Endothelial cell of umbilical vein (primary cell): ENCODE measurements around the gene SORCS2. TPM values are rescaled to one million over a fixed set of nuclear protein-coding genes. Genes with fewer than 3 reads are reported as not detected.

Source experiments
- BruUV-seq: library from RNA; stranded (reverse); fragments of 400-500 nt; replicated peaks from 2 replicates; lab custom pipeline; 2021; lab: Mats Ljungman, UMichigan
- CTCF ChIA-PET: fragments of 300-600, 350-600 bp; sonication (Branson Sonifier 250); formaldehyde crosslinking; loops from one replicate; lab custom pipeline; 2021; ENCODE audit warnings: antibody characterized with exemption, inconsistent platforms; lab: Charles Lee
- POLR2A ChIA-PET: fragments of 300-600, 350-600 bp; sonication (Branson Sonifier 250); formaldehyde crosslinking; loops from one replicate; lab custom pipeline; 2021; ENCODE audit warnings: antibody characterized with exemption, inconsistent platforms; lab: Charles Lee
- DNase-seq: peaks from one replicate; pipeline ENCODE4 v3.0.0-alpha.2; 2011; ENCODE audit warnings: low read depth, low spot score
- FAIRE-seq: peaks from 2 replicates; lab custom pipeline; 2011; peaks lifted over from hg19 to GRCh38; lab: Jason Lieb, UNC
- H2AFZ ChIP-seq: 2 replicates; pipeline ENCODE4 v1.6.0; 2012; ENCODE audit warnings: low read depth, low read length, control low read depth, inconsistent platforms
- H3K27ac ChIP-seq: 2 replicates; pipeline ENCODE4 v1.5.1; 2011; ENCODE audit warnings: low read depth, mild to moderate bottlenecking, control low read depth, low read length, moderate library complexity; ENCODE audit not compliant: insufficient read depth
- H3K27me3 ChIP-seq, 2 experiments: 2 replicates each; pipeline versions ENCODE4 v1.6.0 to v1.6.1; 2011; ENCODE audit warnings: low read length in 2 of 2, mixed read lengths in 1 of 2; ENCODE audit not compliant: control insufficient read depth in 2 of 2, insufficient read depth in 2 of 2
- H3K36me3 ChIP-seq, 2 experiments: 2 replicates in 1 of 2; 3 replicates in 1 of 2; pipeline ENCODE4 v1.5.1; 2011; ENCODE audit warnings: low read length in 2 of 2, mild to moderate bottlenecking in 1 of 2, moderate library complexity in 1 of 2; ENCODE audit not compliant: control insufficient read depth in 2 of 2, insufficient read depth in 2 of 2; ENCODE audit errors: extremely low read depth in 1 of 2
- H3K4me1 ChIP-seq: 3 replicates; pipeline ENCODE4 v1.5.1; 2011; ENCODE audit warnings: mild to moderate bottlenecking, low read length; ENCODE audit not compliant: control insufficient read depth, insufficient read depth; ENCODE audit errors: extremely low read depth
- H3K4me2 ChIP-seq: 2 replicates; pipeline ENCODE4 v1.6.1; 2011; ENCODE audit warnings: low read length, control low read depth, mixed read lengths; ENCODE audit not compliant: insufficient read depth
- H3K4me3 ChIP-seq, 3 experiments: fragments of 200-600 bp in 1 of 3; sonication (generic), shearing (Covaris generic) in 1 of 3; replicated peaks in 1 of 3; 2 replicates each; pipeline ENCODE4 v1.5.1; 2011 to 2016; ENCODE audit warnings: control low read depth in 3 of 3, low read length in 3 of 3, mild to moderate bottlenecking in 2 of 3, inconsistent platforms in 1 of 3, low read depth in 1 of 3, moderate library complexity in 1 of 3; ENCODE audit not compliant: insufficient read depth in 1 of 3
- H3K79me2 ChIP-seq: 2 replicates; pipeline ENCODE4 v1.6.0; 2012; ENCODE audit warnings: low read length, inconsistent platforms; ENCODE audit not compliant: control insufficient read depth, insufficient read depth
- H3K9ac ChIP-seq: replicated peaks from 2 replicates; pipeline ENCODE3; 2011; ENCODE audit warnings: low read length, control low read depth; ENCODE audit not compliant: insufficient read depth; ENCODE audit errors: extremely low read depth
- H3K9me1 ChIP-seq: replicated peaks from 3 replicates; pipeline ENCODE4 v1.6.0; 2011; ENCODE audit warnings: mild to moderate bottlenecking, low read length; ENCODE audit not compliant: control insufficient read depth, insufficient read depth; ENCODE audit errors: extremely low read depth
- H3K9me3 ChIP-seq: replicated peaks from 2 replicates; pipeline ENCODE4 v1.5.1; 2012; ENCODE audit warnings: low read length, inconsistent platforms; ENCODE audit not compliant: control insufficient read depth, insufficient read depth
- H4K20me1 ChIP-seq: replicated peaks from 2 replicates; pipeline ENCODE3; 2011; ENCODE audit warnings: mild to moderate bottlenecking, low read length; ENCODE audit not compliant: control insufficient read depth, insufficient read depth; ENCODE audit errors: extremely low read depth
- CTCF ChIP-seq, 2 donors: IDR thresholded peaks; 1 replicate in 1 of 2; 2 replicates in 1 of 2; pipeline ENCODE4 v1.5.1; 2011; ENCODE audit warnings: low read length in 2 of 2, mild to moderate bottlenecking in 2 of 2, moderate library complexity in 2 of 2, control low read depth in 1 of 2, inconsistent platforms in 1 of 2, low read depth in 1 of 2; ENCODE audit not compliant: insufficient read depth in 1 of 2; ENCODE audit errors: extremely low read depth in 1 of 2
- EZH2 ChIP-seq: IDR thresholded peaks from 2 replicates; pipeline ENCODE4 v1.6.1; 2012; ENCODE audit warnings: borderline replicate concordance, low read depth, mild to moderate bottlenecking, moderate library complexity, low read length, inconsistent platforms; ENCODE audit not compliant: severe bottlenecking
- FOS ChIP-seq: IDR thresholded peaks from 2 replicates; pipeline ENCODE4 v1.6.1; 2011; ENCODE audit warnings: mild to moderate bottlenecking, low read length, moderate library complexity, borderline replicate concordance; ENCODE audit not compliant: insufficient read depth
- GATA2 ChIP-seq: IDR thresholded peaks from 2 replicates; pipeline ENCODE4 v1.7.0; 2011; ENCODE audit warnings: low read depth, mild to moderate bottlenecking, moderate library complexity, mixed read lengths, low read length; ENCODE audit not compliant: insufficient read length, insufficient read depth
- JUN ChIP-seq: IDR thresholded peaks from 2 replicates; pipeline ENCODE4 v1.6.1; 2011; ENCODE audit warnings: borderline replicate concordance, low read depth; ENCODE audit not compliant: insufficient read length, insufficient read depth
- MYC ChIP-seq: IDR thresholded peaks from one replicate; pipeline ENCODE4 v1.6.1; 2011; ENCODE audit warnings: mild to moderate bottlenecking, low read depth, low read length
- POLR2A ChIP-seq: IDR thresholded peaks from 2 replicates; pipeline ENCODE4 v1.6.1; 2012; ENCODE audit warnings: low read depth, mild to moderate bottlenecking, control low read depth, low read length
- POLR2AphosphoS5 ChIP-seq: IDR thresholded peaks from 2 replicates; pipeline ENCODE4 v1.6.1; 2012; ENCODE audit warnings: low read depth, mild to moderate bottlenecking, control low read depth, low read length, moderate library complexity; ENCODE audit not compliant: insufficient read depth
- dilution Hi-C: fragments of 300-500 bp; cut with MboI; formaldehyde crosslinking; loops from one replicate; pipeline ENCODE4 v1.15.0; 2019; ENCODE audit warnings: low sequenced_read_pairs; ENCODE audit not compliant: extremely low pct_ligation_motif_present
- intact Hi-C: fragments of 100-400 bp; cut with micrococcal nuclease; formaldehyde crosslinking; loops from one replicate; pipeline ENCODE4 v1.10.0; 2022
- polyA plus RNA-seq, 4 experiments: library from polyadenylated mRNA; depleted of rRNA in 3 of 4; stranded (reverse) in 3 of 4; unstranded in 1 of 4; fragments of >200 nt; gene quantifications; 2 replicates each; pipeline versions ENCODE4 v1.2.1 to v1.2.3, GENCODE V29; 2011 to 2012; ENCODE audit warnings: missing spikeins in 1 of 4
- total RNA-seq: library from RNA; stranded (reverse); gene quantifications from 2 replicates; pipeline ENCODE4 v1.2.3, GENCODE V29; 2021
- TF ChIP-seq, protein P1 (sequence below): IDR thresholded peaks from 2 replicates; pipeline ENCODE4 v1.6.1; 2011; ENCODE audit not compliant: insufficient read depth, insufficient read length

Gene SORCS2
- total and polyA plus RNA-seq, 2 donors (not counting 3 experiments of a cell fraction or from before 2014, with no cell fraction given): not detected

- no peak for DNase-seq
- Histone ChIP-seq H3K27ac (no peak overlapping the region), H3K9me1 (no peaks in the 10 kb centered on the region), H3K27me3 (peaks cover 0 to 3% of the 10 kb centered on the region in 2 experiments), H4K20me1 (no peaks in the 10 kb centered on the region), H3K9ac (no peak overlapping the region), H3K79me2 (no peaks in the 10 kb centered on the region), H3K4me3 (no peak overlapping the region), H3K4me1 (no peaks in the 10 kb centered on the region), H2AFZ (no peak overlapping the region), H3K4me2 (no peak overlapping the region), H3K9me3 (no peaks in the 10 kb centered on the region), H3K36me3 (no peaks in the 10 kb centered on the region)
- TF ChIP-seq POLR2AphosphoS5 (no peak), POLR2A (no peak), CTCF (IDR thresholded peaks at IDR 0.05; ENCODE audit: extremely low read depth in 1 of 2, insufficient read depth in 1 of 2, low read depth in 1 of 2, low read length in 2 of 2) (no peak), MYC (no peak), GATA2 (no peak), EZH2 (no peak), JUN (no peak), FOS (no peak)
- TF ChIP-seq, protein P1, sequence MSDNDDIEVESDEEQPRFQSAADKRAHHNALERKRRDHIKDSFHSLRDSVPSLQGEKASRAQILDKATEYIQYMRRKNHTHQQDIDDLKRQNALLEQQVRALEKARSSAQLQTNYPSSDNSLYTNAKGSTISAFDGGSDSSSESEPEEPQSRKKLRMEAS: no peak
- FAIRE-seq: no peak
- intact Hi-C loops (no loop called here), dilution Hi-C loops (no loop called here)
- BruUV-seq: no TSS peak
- CTCF ChIA-PET: no interaction called here
- POLR2A ChIA-PET: no interaction called here
Measured at GRCh38 chr4:7510538-7510937, 318.2 kb downstream of the SORCS2 start.
